GM10266 (cell line): Measurements from ENCODE around the gene PDIA5.

ENCODE experiments used
- DNase-seq: peaks from one replicate; pipeline ENCODE4 v3.0.0; 2012; ENCODE audit errors: extremely low spot score
- TF ChIP-seq, protein P1 (sequence below): IDR thresholded peaks from 2 replicates; pipeline ENCODE4 v1.5.1; 2012; ENCODE audit warnings: mild to moderate bottlenecking, low read depth; ENCODE audit not compliant: control insufficient read depth, insufficient read depth; ENCODE audit errors: missing control alignments

Gene PDIA5

DNA sequence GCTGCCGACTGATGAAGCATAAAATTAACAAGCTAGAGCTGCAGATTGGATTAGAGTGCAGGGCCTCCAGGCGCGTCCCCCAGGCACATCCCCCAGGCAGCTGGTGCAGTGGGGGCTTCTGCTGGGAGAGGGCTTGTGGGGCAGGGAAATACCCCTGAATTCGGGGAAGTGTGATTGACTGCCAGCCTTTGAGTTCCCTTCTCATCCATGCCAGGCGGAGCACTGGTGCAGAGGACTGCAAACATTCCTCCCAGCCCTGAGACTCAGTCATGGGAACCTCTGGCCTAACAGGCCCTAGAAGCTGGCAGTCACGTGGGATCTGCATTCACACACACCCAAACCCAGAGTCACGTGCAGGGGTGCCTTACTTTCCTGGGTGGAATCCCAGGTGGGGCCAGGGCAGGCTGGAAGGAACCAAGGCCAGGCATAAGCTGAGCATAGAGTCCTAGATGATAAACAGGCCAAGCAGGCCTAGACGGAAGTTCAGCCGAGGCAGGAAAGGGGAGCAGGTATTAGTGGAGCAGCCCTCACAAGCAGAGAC is 88.7 kb downstream of the PDIA5 start:
- TF ChIP-seq, protein P1, sequence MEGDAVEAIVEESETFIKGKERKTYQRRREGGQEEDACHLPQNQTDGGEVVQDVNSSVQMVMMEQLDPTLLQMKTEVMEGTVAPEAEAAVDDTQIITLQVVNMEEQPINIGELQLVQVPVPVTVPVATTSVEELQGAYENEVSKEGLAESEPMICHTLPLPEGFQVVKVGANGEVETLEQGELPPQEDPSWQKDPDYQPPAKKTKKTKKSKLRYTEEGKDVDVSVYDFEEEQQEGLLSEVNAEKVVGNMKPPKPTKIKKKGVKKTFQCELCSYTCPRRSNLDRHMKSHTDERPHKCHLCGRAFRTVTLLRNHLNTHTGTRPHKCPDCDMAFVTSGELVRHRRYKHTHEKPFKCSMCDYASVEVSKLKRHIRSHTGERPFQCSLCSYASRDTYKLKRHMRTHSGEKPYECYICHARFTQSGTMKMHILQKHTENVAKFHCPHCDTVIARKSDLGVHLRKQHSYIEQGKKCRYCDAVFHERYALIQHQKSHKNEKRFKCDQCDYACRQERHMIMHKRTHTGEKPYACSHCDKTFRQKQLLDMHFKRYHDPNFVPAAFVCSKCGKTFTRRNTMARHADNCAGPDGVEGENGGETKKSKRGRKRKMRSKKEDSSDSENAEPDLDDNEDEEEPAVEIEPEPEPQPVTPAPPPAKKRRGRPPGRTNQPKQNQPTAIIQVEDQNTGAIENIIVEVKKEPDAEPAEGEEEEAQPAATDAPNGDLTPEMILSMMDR: no peak
- DNase-seq: no peak

DNA sequence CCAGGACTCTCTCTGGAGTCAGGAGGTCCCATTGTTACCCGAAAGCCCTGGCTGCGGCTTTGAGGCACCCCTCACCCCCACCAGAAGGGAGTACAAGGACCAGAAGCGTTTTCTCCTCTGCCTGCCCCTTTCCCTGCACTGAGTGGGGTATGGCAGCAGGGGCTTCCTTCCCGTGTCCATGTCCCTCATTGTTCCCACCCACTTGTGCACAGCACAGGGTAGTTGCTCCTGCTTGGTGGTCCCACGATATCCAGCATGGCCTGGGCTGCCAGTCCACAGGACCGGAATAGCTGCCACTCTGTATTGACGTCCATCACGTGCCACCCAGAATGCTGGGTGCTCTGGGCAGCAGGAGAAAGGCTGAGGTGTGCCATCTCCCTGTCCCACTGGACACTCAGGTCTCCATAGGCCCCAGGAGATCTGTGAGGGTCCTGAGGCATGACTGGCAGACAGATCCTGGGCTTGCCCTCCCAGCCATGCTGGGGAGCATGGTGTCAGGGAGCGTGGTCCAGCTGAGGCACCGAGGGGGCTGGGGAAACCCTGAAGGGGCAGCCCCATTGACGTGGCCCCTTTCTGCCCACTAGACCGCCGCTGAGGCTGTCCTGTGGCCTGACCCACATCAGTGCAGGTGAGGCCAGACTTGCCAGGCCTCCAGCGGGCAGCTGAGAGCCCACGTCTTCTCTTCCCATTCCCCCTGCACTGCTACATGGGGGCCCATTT is 89.6 kb downstream of the PDIA5 start:
- TF ChIP-seq, protein P1: no peak
- DNase-seq: no peak

DNA sequence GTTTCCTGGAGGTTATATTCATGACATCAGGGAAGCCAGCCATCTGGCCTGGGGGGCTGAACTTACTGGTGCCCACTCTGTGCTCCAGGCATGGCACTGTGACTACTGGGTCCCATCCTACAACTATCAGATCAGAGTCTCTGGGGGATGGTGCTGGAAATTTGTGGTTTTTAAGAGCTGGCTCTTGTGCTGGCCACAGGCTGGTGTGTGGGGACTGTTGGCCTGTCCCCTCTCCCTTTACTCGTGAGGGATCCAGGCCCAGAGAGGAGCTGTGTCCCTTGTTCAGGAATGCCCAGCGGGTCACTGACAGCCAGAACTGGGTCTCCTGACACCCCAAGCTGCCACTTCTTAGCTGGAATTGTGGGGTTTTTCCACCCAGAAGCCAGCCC is 90.4 kb downstream of the PDIA5 start:
- no peak for DNase-seq

DNA sequence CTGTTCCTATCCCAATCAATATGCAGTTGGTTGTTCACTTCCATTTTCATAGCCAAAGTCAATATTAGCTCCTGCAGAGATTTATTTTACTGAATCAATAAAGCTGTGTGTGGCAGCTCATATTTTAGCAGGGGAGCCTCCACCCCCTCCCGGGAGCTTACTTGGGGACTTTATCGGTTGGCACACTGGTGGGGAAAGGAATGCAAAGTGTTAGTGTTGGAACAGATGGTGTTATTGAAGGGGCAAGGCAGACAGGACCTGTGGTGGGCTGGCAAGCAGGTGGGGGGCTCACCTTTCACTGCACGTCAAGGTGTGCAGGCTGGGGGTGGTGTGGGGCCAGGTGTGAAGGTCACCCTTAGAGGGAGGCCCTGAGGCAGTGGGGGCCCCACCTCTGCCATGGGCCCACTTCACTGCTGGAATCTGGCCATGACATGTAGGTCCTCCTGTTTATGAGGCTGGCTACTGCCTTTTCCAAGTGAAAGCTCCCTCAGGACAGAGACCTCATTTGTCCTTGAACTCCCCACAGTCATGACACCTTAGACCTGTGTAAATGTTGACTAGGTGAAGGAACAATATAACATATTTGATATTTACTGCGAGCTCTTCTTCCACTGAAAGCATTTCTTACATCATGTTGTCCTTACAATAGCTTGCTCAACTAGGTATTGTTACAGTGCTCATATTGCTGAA is 90.9 kb downstream of the PDIA5 start:
- DNase-seq: no peak
- TF ChIP-seq, protein P1: no peak

More for the DNA sequence above, 90.4 kb downstream of the PDIA5 start:
- TF ChIP-seq, protein P1: no peak

DNA sequence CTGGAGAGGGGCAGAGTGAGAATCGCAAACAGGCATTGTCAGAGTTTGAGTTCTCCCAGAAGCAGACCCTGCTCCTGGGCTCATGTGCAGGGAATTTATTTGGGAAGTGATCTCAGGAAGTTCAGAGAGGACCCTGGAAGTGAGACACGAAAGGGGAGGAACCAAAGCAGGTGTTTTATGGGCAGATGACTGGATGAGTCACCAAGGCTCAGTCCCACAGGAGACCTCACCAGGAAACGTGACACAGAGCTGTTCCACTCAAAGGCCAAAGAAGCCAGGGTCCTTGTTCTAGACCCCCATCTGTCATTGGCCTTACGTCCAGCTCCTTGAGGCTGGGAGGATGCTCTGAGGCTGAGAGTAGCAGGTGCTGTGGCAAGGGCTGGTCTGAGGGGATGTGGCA is 91.5 kb downstream of the PDIA5 start:
- DNase-seq: no peak
- TF ChIP-seq, protein P1: no peak

DNA sequence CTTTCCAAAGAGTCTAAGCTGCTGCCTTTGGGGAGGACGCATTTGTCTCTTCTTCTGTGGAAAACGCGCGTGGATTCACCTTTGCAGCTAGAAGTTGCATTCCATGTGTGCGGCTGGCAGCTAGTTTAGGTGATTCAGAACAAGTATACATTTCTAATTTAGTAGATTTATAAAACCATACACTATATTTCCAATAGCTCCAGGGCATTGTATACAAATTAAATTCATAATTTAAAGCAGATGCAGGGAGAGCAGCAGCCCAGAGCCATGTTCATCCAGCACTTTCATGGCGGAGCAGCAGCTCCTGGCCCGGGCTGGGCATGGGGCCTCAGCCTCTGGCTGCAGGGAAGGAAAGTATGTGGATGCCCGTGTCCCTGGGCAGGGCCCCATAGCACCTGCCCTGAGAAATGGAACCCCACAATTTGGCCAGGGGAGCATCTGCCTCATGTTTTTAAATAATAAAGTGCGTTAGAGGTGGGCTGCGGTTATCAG is 92.1 kb downstream of the PDIA5 start:
- TF ChIP-seq, protein P1: no peak
- no peak for DNase-seq

DNA sequence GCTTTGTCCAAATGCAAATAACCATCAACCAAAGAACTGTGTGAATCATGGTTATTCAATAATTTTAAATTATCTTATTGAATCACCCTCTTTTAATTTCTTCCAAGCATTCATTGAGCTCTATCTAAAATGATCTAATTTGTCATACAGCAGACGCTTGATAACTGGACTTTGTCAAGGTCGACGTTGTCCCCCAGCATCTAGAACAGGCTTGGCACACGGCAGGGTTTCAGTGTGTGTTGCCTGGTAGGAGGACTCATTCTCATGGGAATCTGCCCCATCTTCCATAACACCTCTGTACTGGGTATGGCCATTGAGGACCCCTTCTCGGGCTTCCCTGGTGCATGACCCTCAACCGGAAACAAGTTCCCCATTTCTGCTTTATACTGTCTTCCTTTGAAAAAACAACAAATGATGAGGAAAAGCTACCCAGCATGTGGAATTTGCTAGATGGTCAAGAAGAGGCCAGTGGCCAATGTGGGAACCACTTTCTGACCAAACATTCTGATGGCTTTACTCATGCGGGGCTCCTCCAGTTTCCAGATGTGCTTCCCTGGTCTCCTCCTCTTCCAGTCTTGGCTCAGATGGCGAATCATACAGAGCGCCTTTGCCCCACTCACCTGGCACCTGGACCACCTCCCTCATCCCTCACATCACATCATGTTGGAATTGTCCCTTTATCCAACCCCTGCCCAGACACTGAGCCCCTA is 93.3 kb downstream of the PDIA5 start:
- no peak for DNase-seq
- TF ChIP-seq, protein P1: no peak
